ENCODE results near the gene DBF4B. TPM values are rescaled to one million over a fixed set of nuclear protein-coding genes. Genes with fewer than 3 reads are reported as not detected.
"Not testable (repeated sequence)": the region's sequence is repeated elsewhere in the genome, so short reads cannot be mapped to it uniquely, and the experiment has no call there.

Gene DBF4B
- total and polyA plus RNA-seq, 2 donors from 2014 or later: 1.8 to 3.5 TPM

GRCh38 chr17:44688675-44689476, 19.6 kb upstream of the DBF4B start:
- Histone ChIP-seq H3K9me3 (ENCODE audit: control insufficient read depth in 2 of 3, insufficient read depth in 1 of 3, low read length in 3 of 3) (no peaks in the 10 kb centered on the region), H3K27me3 (ENCODE audit: control insufficient read depth, insufficient read depth, low read length) (no peaks in the 10 kb centered on the region), H3K9ac (ENCODE audit: low read length in 3 of 3) (peak overlapping the region; percentile 72 to 97 (median 81)), H3K4me1 (ENCODE audit: control insufficient read depth in 2 of 3, insufficient read depth in 2 of 3, low read depth in 1 of 3, low read length in 3 of 3) (peaks cover 0 to 7% (median 0%) of the 10 kb centered on the region in 3 donors), H3K27ac (ENCODE audit: low read depth in 2 of 2, low read length in 2 of 2) (no peak overlapping the region), H3K36me3 (ENCODE audit: control insufficient read depth in 2 of 3, insufficient read depth in 3 of 3, low read length in 3 of 3) (peaks cover 0 to 2% (median under 1%) of the 10 kb centered on the region in 3 donors), H3K4me3 (ENCODE audit: low read length in 3 of 3) (peak overlapping the region; percentile 88 to 99 (median 98))
- DNase-seq (peak in 1 of 5 donors; percentile 55), FAIRE-seq (no peak)
- intact Hi-C loops (cut with DNase I): no loop called here
- no peak for TF ChIP-seq CTCF (IDR thresholded peaks at IDR 0.05; ENCODE audit: borderline replicate concordance, extremely low read depth, insufficient read depth)

GRCh38 chr17:44689477-44690217, 18.8 kb upstream of the DBF4B start, which contains the start of gene CCDC43:
Gene CCDC43, minus strand, starts transcription at chr17:44689776. Its CDS starts 23 bp downstream, at chr17:44689753.
- peaks cover 0 to 2% (median 0%) of the 10 kb centered on the region in 3 donors for H3K36me3 ChIP-seq (ENCODE audit: control insufficient read depth in 2 of 3, insufficient read depth in 3 of 3, low read length in 3 of 3)
- peak; percentile 91 to 97 (median 96) for DNase-seq
- intact Hi-C loops (cut with DNase I): no loop called here
- peaks cover 0 to 7% (median 0%) of the 10 kb centered on the region in 3 donors for H3K4me1 ChIP-seq (ENCODE audit: control insufficient read depth in 2 of 3, insufficient read depth in 2 of 3, low read depth in 1 of 3, low read length in 3 of 3)
- no peaks in the 10 kb centered on the region for H3K27me3 ChIP-seq (ENCODE audit: control insufficient read depth, insufficient read depth, low read length)
- H3K4me3 ChIP-seq (ENCODE audit: low read length in 3 of 3): peak within 1 kb of the TSS; percentile 88 to 99 (median 98)
- TF ChIP-seq CTCF (IDR thresholded peaks at IDR 0.05; ENCODE audit: borderline replicate concordance, extremely low read depth, insufficient read depth): no peak
- H3K27ac ChIP-seq (ENCODE audit: low read depth in 2 of 2, low read length in 2 of 2): peak within 1 kb of the TSS; percentile 16 to 63
- H3K9me3 ChIP-seq (ENCODE audit: control insufficient read depth in 2 of 3, insufficient read depth in 1 of 3, low read length in 3 of 3): no peaks in the 10 kb centered on the region
- peak within 1 kb of the TSS; percentile 72 to 97 (median 97) for H3K9ac ChIP-seq (ENCODE audit: low read length in 3 of 3)
- no peak for FAIRE-seq

GRCh38 chr17:44690746-44691306, 17.6 kb upstream of the DBF4B start:
- FAIRE-seq; H3K27ac ChIP-seq (ENCODE audit: low read depth in 2 of 2, low read length in 2 of 2): not testable (repeated sequence)

More at GRCh38 chr17:44690746-44691306, 17.6 kb upstream of the DBF4B start:
- H3K27me3 ChIP-seq (ENCODE audit: control insufficient read depth, insufficient read depth, low read length); H3K36me3 ChIP-seq (ENCODE audit: control insufficient read depth in 2 of 3, insufficient read depth in 3 of 3, low read length in 3 of 3); H3K4me1 ChIP-seq (ENCODE audit: control insufficient read depth in 2 of 3, insufficient read depth in 2 of 3, low read depth in 1 of 3, low read length in 3 of 3); H3K9ac ChIP-seq (ENCODE audit: low read length in 3 of 3); H3K4me3 ChIP-seq (ENCODE audit: low read length in 3 of 3); intact Hi-C loops (cut with DNase I); H3K9me3 ChIP-seq (ENCODE audit: control insufficient read depth in 2 of 3, insufficient read depth in 1 of 3, low read length in 3 of 3): not testable (repeated sequence)
- DNase-seq: peak in 1 of 5 donors; percentile 8
